Activated CD8-positive, alpha-beta memory T cell treated with anti-CD3 and anti-CD28 coated beads, Interleukin-2, amount 10 ng/mL, durations not matched to agents 7 days and 5 days (primary cell): ENCODE measurements around the gene RNASE12. TPM values are rescaled to one million over a fixed set of nuclear protein-coding genes. Genes with fewer than 3 reads are reported as not detected.
"Not testable (repeated sequence)": the region's sequence is repeated elsewhere in the genome, so short reads cannot be mapped to it uniquely, and the experiment has no call there.

Experiments
- ATAC-seq: fragments of 150-1000 bp; cut with Tn5 transposase; one replicate; pipeline ENCODE4 v1.10.0; 2021; ENCODE audit warnings: moderate library complexity
- CTCF ChIA-PET: fragments of 350-600 bp; sonication (Branson Sonifier 250); formaldehyde crosslinking; loops from one replicate; lab custom pipeline; 2021; ENCODE audit warnings: antibody characterized with exemption; lab: Charles Lee
- DNase-seq: peaks from one replicate; pipeline ENCODE4 v3.0.0-alpha.2; 2020
- H3K27ac Mint-ChIP-seq: one replicate; pipeline ENCODE4 v1.8.0; 2021; ENCODE audit warnings: mild to moderate bottlenecking, mixed read lengths
- H3K27me3 Mint-ChIP-seq: one replicate; pipeline ENCODE4 v1.8.0; 2021; ENCODE audit warnings: mixed read lengths
- H3K36me3 Mint-ChIP-seq: one replicate; pipeline ENCODE4 v1.8.0; 2021; ENCODE audit warnings: mild to moderate bottlenecking, mixed read lengths
- H3K4me1 Mint-ChIP-seq: one replicate; pipeline ENCODE4 v1.8.0; 2021; ENCODE audit warnings: mixed read lengths
- H3K4me3 Mint-ChIP-seq: one replicate; pipeline ENCODE4 v1.8.0; 2021; ENCODE audit warnings: mild to moderate bottlenecking, moderate library complexity, mixed read lengths
- H3K9me3 Mint-ChIP-seq: one replicate; pipeline ENCODE4 v1.8.0; 2022; ENCODE audit warnings: low read depth, mixed read lengths
- total RNA-seq, 2 experiments: library from RNA; stranded (reverse); gene quantifications; one replicate each; pipeline ENCODE4 v1.2.3, GENCODE V29; 2021

RNASE12 gene
- total RNA-seq, 2 experiments from 2014 or later, result not detected

GRCh38 chr14:20609215-20610001, 18.2 kb upstream of the RNASE12 start:
- Mint-ChIP-seq H3K4me1 (peaks cover 10% of the 10 kb centered on the region), H3K9me3 (no peaks in the 10 kb centered on the region), H3K27ac (no peak overlapping the region), H3K27me3 (no peaks in the 10 kb centered on the region), H3K4me3 (no peak overlapping the region), H3K36me3 (no peaks in the 10 kb centered on the region)
- CTCF ChIA-PET, result interaction anchor here (0.5 to 6.7 kb wide), 33 partner anchors 9 to 292 kb away, joined by 3 to 89 read pairs (median 4); partner anchors contain the start of genes APEX1, CCNB1IP1, OSGEP and PIP4P1
- DNase-seq (peak; percentile 77), ATAC-seq (peak; percentile 5)

- Mint-ChIP-seq H3K27me3 (no peaks in the 10 kb centered on the region), H3K27ac (no peak overlapping the region), H3K36me3 (no peaks in the 10 kb centered on the region), H3K4me1 (peaks cover 10% of the 10 kb centered on the region), H3K4me3 (no peak overlapping the region), H3K9me3 (no peaks in the 10 kb centered on the region)
- CTCF ChIA-PET, result interaction anchor here (0.5 to 6.7 kb wide), 19 partner anchors 8 to 281 kb away, joined by 3 to 89 read pairs (median 9); partner anchors contain the start of genes APEX1, CCNB1IP1, OSGEP and RNASE11
- DNase-seq (no peak), ATAC-seq (no peak)
These were observed 17.4 kb upstream of the RNASE12 start for GRCh38 chr14:20608383-20609110.

- no peaks in the 10 kb centered on the region for H3K9me3 Mint-ChIP-seq
- CTCF ChIA-PET, result interaction anchor here (0.5 to 6.7 kb wide), 8 partner anchors 7 to 280 kb away, joined by 3 to 89 read pairs (median 23); partner anchors contain the start of genes RNASE4 and TEP1
- DNase-seq (peak; percentile 58), ATAC-seq (no peak)
- H3K36me3 Mint-ChIP-seq, result no peaks in the 10 kb centered on the region
- H3K27ac Mint-ChIP-seq, result no peak overlapping the region
- no peaks in the 10 kb centered on the region for H3K27me3 Mint-ChIP-seq
- no peak overlapping the region for H3K4me3 Mint-ChIP-seq
- H3K4me1 Mint-ChIP-seq, result peaks cover 10% of the 10 kb centered on the region
These were observed 16.4 kb upstream of the RNASE12 start for GRCh38 chr14:20607617-20608016.

GRCh38 chr14:20606902-20607242, 15.7 kb upstream of the RNASE12 start:
- ATAC-seq (no peak), DNase-seq (no peak)
- H3K27ac Mint-ChIP-seq, result no peak overlapping the region
- no peaks in the 10 kb centered on the region for H3K9me3 Mint-ChIP-seq
- H3K4me3 Mint-ChIP-seq, result no peak overlapping the region
- CTCF ChIA-PET, result interaction anchor here (0.6 to 6.7 kb wide), 6 partner anchors 10 to 280 kb away, joined by 3 to 89 read pairs (median 42); partner anchors contain the start of genes RNASE4 and TEP1
- H3K36me3 Mint-ChIP-seq, result no peaks in the 10 kb centered on the region
- H3K4me1 Mint-ChIP-seq, result peaks cover 10% of the 10 kb centered on the region
- H3K27me3 Mint-ChIP-seq, result no peaks in the 10 kb centered on the region

GRCh38 chr14:20606190-20606901, 15.2 kb upstream of the RNASE12 start:
- CTCF ChIA-PET, result interaction anchor here (1.1 to 6.7 kb wide), 4 partner anchors 9 to 279 kb away, joined by 4 to 89 read pairs (median 42); partner anchors contain the start of genes RNASE4 and TEP1
- H3K9me3 Mint-ChIP-seq, result no peaks in the 10 kb centered on the region
- no peaks in the 10 kb centered on the region for H3K36me3 Mint-ChIP-seq
- no peaks in the 10 kb centered on the region for H3K27me3 Mint-ChIP-seq
- ATAC-seq (no peak), DNase-seq (no peak)
- H3K4me3 Mint-ChIP-seq, result no peak overlapping the region
- H3K27ac Mint-ChIP-seq, result no peak overlapping the region
- peaks cover 10% of the 10 kb centered on the region for H3K4me1 Mint-ChIP-seq

- CTCF ChIA-PET, result interaction anchor here (6.7 kb wide), 1 partner anchor 277 kb away, joined by 89 read pairs; no protein-coding TSS in a partner anchor
- Mint-ChIP-seq H3K9me3 (no peaks in the 10 kb centered on the region), H3K27ac (no peak overlapping the region), H3K4me3 (no peak overlapping the region), H3K27me3 (no peaks in the 10 kb centered on the region), H3K4me1 (peaks cover 10% of the 10 kb centered on the region), H3K36me3 (no peaks in the 10 kb centered on the region)
- ATAC-seq (no peak), DNase-seq (no peak)
These were observed 12.9 kb upstream of the RNASE12 start for GRCh38 chr14:20603813-20604690.

GRCh38 chr14:20602583-20602982, 11.4 kb upstream of the RNASE12 start:
- no peak overlapping the region for H3K4me3 Mint-ChIP-seq
- H3K4me1 Mint-ChIP-seq, result peaks cover 5% of the 10 kb centered on the region
- no peaks in the 10 kb centered on the region for H3K9me3 Mint-ChIP-seq
- no peak for DNase-seq
- CTCF ChIA-PET, result no interaction called here
- no peaks in the 10 kb centered on the region for H3K27me3 Mint-ChIP-seq
- H3K27ac Mint-ChIP-seq, result no peak overlapping the region
- ATAC-seq, result no peak
- H3K36me3 Mint-ChIP-seq, result no peaks in the 10 kb centered on the region

- DNase-seq, result no peak
- ATAC-seq, result no peak
- Mint-ChIP-seq H3K4me1 (no peaks in the 10 kb centered on the region), H3K4me3 (no peak overlapping the region), H3K27ac (no peak overlapping the region), H3K27me3 (no peaks in the 10 kb centered on the region), H3K36me3 (no peaks in the 10 kb centered on the region), H3K9me3 (no peaks in the 10 kb centered on the region)
- CTCF ChIA-PET, result interaction anchor here (1.9 kb wide), 1 partner anchor 14 kb away, joined by 4 read pairs; the partner anchor contains the start of gene RNASE11
These were observed 10.3 kb upstream of the RNASE12 start for GRCh38 chr14:20601522-20601921.

GRCh38 chr14:20597108-20597507, 5.9 kb upstream of the RNASE12 start:
- Mint-ChIP-seq H3K27me3 (peaks cover 14% of the 10 kb centered on the region), H3K4me3 (no peak overlapping the region), H3K4me1 (peaks cover 3% of the 10 kb centered on the region), H3K9me3 (no peaks in the 10 kb centered on the region), H3K27ac (no peak overlapping the region), H3K36me3 (no peaks in the 10 kb centered on the region)
- DNase-seq, result no peak
- ATAC-seq, result no peak
- CTCF ChIA-PET, result interaction anchor here (1.6 to 2.2 kb wide), 4 partner anchors 9 to 23 kb away, joined by 4 to 9 read pairs (median 6); partner anchors contain the start of gene RNASE11

GRCh38 chr14:20595726-20596125, 4.5 kb upstream of the RNASE12 start:
- H3K9me3 Mint-ChIP-seq, H3K4me3 Mint-ChIP-seq, ATAC-seq, H3K4me1 Mint-ChIP-seq, H3K36me3 Mint-ChIP-seq, CTCF ChIA-PET, H3K27ac Mint-ChIP-seq, DNase-seq: not testable (repeated sequence)
- peaks cover 23% of the 10 kb centered on the region for H3K27me3 Mint-ChIP-seq

GRCh38 chr14:20592574-20592973, 1.4 kb upstream of the RNASE12 start:
- H3K36me3 Mint-ChIP-seq, result peaks cover 2% of the 10 kb centered on the region
- H3K27ac Mint-ChIP-seq, result no peak overlapping the region
- no peak for DNase-seq
- H3K27me3 Mint-ChIP-seq, result peaks cover 25% of the 10 kb centered on the region
- ATAC-seq, result no peak
- H3K9me3 Mint-ChIP-seq, result no peaks in the 10 kb centered on the region
- CTCF ChIA-PET, result no interaction called here
- H3K4me3 Mint-ChIP-seq, result no peak overlapping the region
- H3K4me1 Mint-ChIP-seq, result peaks cover 7% of the 10 kb centered on the region

GRCh38 chr14:20587489-20588154, 3.6 kb downstream of the RNASE12 start, which contains the start of gene RNASE11:
Gene RNASE11 (minus strand): TSS chr14:20588001.
- DNase-seq, result no peak
- Mint-ChIP-seq H3K36me3 (peaks cover 8% of the 10 kb centered on the region), H3K9me3 (no peaks in the 10 kb centered on the region), H3K4me3 (no peak within 1 kb of the TSS), H3K27ac (peak within 1 kb of the TSS; percentile 54), H3K4me1 (peaks cover 14% of the 10 kb centered on the region), H3K27me3 (peaks cover 27% of the 10 kb centered on the region)
- peak; percentile 76 for ATAC-seq
- CTCF ChIA-PET, result interaction anchor here (0.7 to 2.2 kb wide), 6 partner anchors 10 to 245 kb away, joined by 3 to 7 read pairs (median 4); no protein-coding TSS in a partner anchor
